Upper lobe of left lung (tissue), 4 donors: ENCODE data around the gene CEP63.

Experiments
- POLR2AphosphoS5 ChIP-seq, 2 donors: sonication (generic); formaldehyde crosslinking; IDR thresholded peaks; one replicate each; pipeline ENCODE4 v1.5.1; 2017; ENCODE audit warnings: antibody characterized with exemption in 2 of 2
- TF ChIP-seq, protein P1 (sequence below), 6 experiments: fragments of 450-650 bp in 4 of 6; fragments of 200-600 bp in 2 of 6; sonication (generic) in 2 of 6; IDR thresholded peaks; one replicate each; pipeline ENCODE4 v1.5.1; 2016 to 2019; ENCODE audit warnings: antibody characterized with exemption in 6 of 6

DNA sequence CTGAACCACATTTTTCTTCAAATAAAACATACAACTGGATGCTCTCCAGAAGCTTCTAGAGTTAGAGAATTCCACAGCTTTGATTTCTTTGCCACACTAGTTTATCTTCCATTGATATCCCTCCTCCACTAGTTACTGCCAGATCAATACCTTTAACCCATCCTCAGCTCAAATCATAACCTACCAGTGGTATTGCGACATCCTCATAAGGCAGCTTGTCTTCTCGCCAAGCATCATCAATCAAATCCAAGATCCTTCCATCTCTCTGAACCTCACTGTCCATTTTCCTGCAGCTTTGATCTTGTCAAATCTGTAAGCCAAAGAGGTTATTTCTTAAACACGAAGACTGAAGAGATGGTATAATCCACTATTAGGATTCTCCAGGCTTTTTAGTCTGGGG lies 3.2 kb upstream of the CEP63 start:
- TF ChIP-seq, protein P1, sequence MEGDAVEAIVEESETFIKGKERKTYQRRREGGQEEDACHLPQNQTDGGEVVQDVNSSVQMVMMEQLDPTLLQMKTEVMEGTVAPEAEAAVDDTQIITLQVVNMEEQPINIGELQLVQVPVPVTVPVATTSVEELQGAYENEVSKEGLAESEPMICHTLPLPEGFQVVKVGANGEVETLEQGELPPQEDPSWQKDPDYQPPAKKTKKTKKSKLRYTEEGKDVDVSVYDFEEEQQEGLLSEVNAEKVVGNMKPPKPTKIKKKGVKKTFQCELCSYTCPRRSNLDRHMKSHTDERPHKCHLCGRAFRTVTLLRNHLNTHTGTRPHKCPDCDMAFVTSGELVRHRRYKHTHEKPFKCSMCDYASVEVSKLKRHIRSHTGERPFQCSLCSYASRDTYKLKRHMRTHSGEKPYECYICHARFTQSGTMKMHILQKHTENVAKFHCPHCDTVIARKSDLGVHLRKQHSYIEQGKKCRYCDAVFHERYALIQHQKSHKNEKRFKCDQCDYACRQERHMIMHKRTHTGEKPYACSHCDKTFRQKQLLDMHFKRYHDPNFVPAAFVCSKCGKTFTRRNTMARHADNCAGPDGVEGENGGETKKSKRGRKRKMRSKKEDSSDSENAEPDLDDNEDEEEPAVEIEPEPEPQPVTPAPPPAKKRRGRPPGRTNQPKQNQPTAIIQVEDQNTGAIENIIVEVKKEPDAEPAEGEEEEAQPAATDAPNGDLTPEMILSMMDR (IDR thresholded peaks at IDR 0.05): no peak
- TF ChIP-seq POLR2AphosphoS5 (IDR thresholded peaks at IDR 0.05): no peak
